Measurements from ENCODE around the gene GALNT2.

GALNT2 gene

GRCh38 chr1:230066466-230067404 lies at the start of gene GALNT2:
Gene GALNT2 (plus strand): TSS chr1:230067238. CDS start chr1:230067281, 43 bp downstream.
- peak; percentile 79 to 87 for DNase-seq (ENCODE audit: low spot score in 2 of 2)
- peak within 1 kb of the TSS; percentile 85 for H3K27ac Mint-ChIP-seq (ENCODE audit: low read depth)
- peaks cover 34% of the 10 kb centered on the region for H3K4me1 Mint-ChIP-seq

GRCh38 chr1:230020451-230020850 lies 46.6 kb upstream of the GALNT2 start:
- Mint-ChIP-seq H3K36me3 (ENCODE audit: insufficient read depth) (no peaks in the 10 kb centered on the region), H3K27ac (ENCODE audit: low read depth) (no peak overlapping the region), H3K4me3 (no peak overlapping the region), H3K4me1 (no peaks in the 10 kb centered on the region), H3K9me3 (no peaks in the 10 kb centered on the region), H3K27me3 (peaks cover 22% of the 10 kb centered on the region)
- ATAC-seq (replicated peaks; ENCODE audit: extremely low read depth, poor library complexity, severe bottlenecking) = no peak
- no peak for DNase-seq (ENCODE audit: low spot score in 2 of 2)

More at GRCh38 chr1:230066466-230067404, at the start of gene GALNT2:
- Mint-ChIP-seq H3K4me3 (peak within 1 kb of the TSS; percentile 83), H3K9me3 (no peaks in the 10 kb centered on the region), H3K36me3 (ENCODE audit: insufficient read depth) (peaks cover 3% of the 10 kb centered on the region), H3K27me3 (peaks cover 10% of the 10 kb centered on the region)
- ATAC-seq (replicated peaks; ENCODE audit: extremely low read depth, poor library complexity, severe bottlenecking) = peak; percentile 90

GRCh38 chr1:230022666-230023380 lies 44.2 kb upstream of the GALNT2 start:
- Mint-ChIP-seq H3K4me3 (no peak overlapping the region), H3K4me1 (no peaks in the 10 kb centered on the region), H3K27ac (ENCODE audit: low read depth) (no peak overlapping the region), H3K36me3 (ENCODE audit: insufficient read depth) (no peaks in the 10 kb centered on the region), H3K27me3 (peaks cover 22% of the 10 kb centered on the region), H3K9me3 (no peaks in the 10 kb centered on the region)
- ATAC-seq (replicated peaks; ENCODE audit: extremely low read depth, poor library complexity, severe bottlenecking) (no peak), DNase-seq (ENCODE audit: low spot score in 2 of 2) (no peak)

GRCh38 chr1:230025686-230026085 lies 41.4 kb upstream of the GALNT2 start:
- ATAC-seq (replicated peaks; ENCODE audit: extremely low read depth, poor library complexity, severe bottlenecking) = no peak
- DNase-seq (ENCODE audit: low spot score in 2 of 2) = no peak
- no peaks in the 10 kb centered on the region for H3K9me3 Mint-ChIP-seq
- H3K4me1 Mint-ChIP-seq = no peaks in the 10 kb centered on the region
- no peaks in the 10 kb centered on the region for H3K36me3 Mint-ChIP-seq (ENCODE audit: insufficient read depth)
- H3K27me3 Mint-ChIP-seq = peaks cover 22% of the 10 kb centered on the region
- H3K4me3 Mint-ChIP-seq = no peak overlapping the region
- no peak overlapping the region for H3K27ac Mint-ChIP-seq (ENCODE audit: low read depth)

GRCh38 chr1:230026139-230026538 lies 40.9 kb upstream of the GALNT2 start:
- Mint-ChIP-seq H3K4me1 (no peaks in the 10 kb centered on the region), H3K4me3 (no peak overlapping the region), H3K9me3 (no peaks in the 10 kb centered on the region), H3K27ac (ENCODE audit: low read depth) (no peak overlapping the region), H3K36me3 (ENCODE audit: insufficient read depth) (no peaks in the 10 kb centered on the region), H3K27me3 (peaks cover 22% of the 10 kb centered on the region)
- DNase-seq (ENCODE audit: low spot score in 2 of 2) (no peak), ATAC-seq (replicated peaks; ENCODE audit: extremely low read depth, poor library complexity, severe bottlenecking) (no peak)

- H3K4me3 Mint-ChIP-seq = no peak overlapping the region
- DNase-seq (ENCODE audit: low spot score in 2 of 2) (no peak), ATAC-seq (replicated peaks; ENCODE audit: extremely low read depth, poor library complexity, severe bottlenecking) (no peak)
- peaks cover 20% of the 10 kb centered on the region for H3K27me3 Mint-ChIP-seq
- H3K9me3 Mint-ChIP-seq = no peaks in the 10 kb centered on the region
- no peak overlapping the region for H3K27ac Mint-ChIP-seq (ENCODE audit: low read depth)
- no peaks in the 10 kb centered on the region for H3K4me1 Mint-ChIP-seq
- no peaks in the 10 kb centered on the region for H3K36me3 Mint-ChIP-seq (ENCODE audit: insufficient read depth)
These were observed 40.5 kb upstream of the GALNT2 start for GRCh38 chr1:230026572-230026971.

- Mint-ChIP-seq H3K27me3 (no peaks in the 10 kb centered on the region), H3K9me3 (no peaks in the 10 kb centered on the region), H3K36me3 (ENCODE audit: insufficient read depth) (no peaks in the 10 kb centered on the region), H3K4me1 (no peaks in the 10 kb centered on the region), H3K4me3 (no peak overlapping the region), H3K27ac (ENCODE audit: low read depth) (no peak overlapping the region)
- DNase-seq (ENCODE audit: low spot score in 2 of 2) (no peak), ATAC-seq (replicated peaks; ENCODE audit: extremely low read depth, poor library complexity, severe bottlenecking) (no peak)
These were observed 38.3 kb upstream of the GALNT2 start for GRCh38 chr1:230028602-230029223.

- Mint-ChIP-seq H3K36me3 (ENCODE audit: insufficient read depth) (no peaks in the 10 kb centered on the region), H3K4me3 (no peak overlapping the region), H3K27ac (ENCODE audit: low read depth) (no peak overlapping the region), H3K27me3 (no peaks in the 10 kb centered on the region), H3K4me1 (no peaks in the 10 kb centered on the region), H3K9me3 (no peaks in the 10 kb centered on the region)
- no peak for DNase-seq (ENCODE audit: low spot score in 2 of 2)
- no peak for ATAC-seq (replicated peaks; ENCODE audit: extremely low read depth, poor library complexity, severe bottlenecking)
These were observed 37.6 kb upstream of the GALNT2 start for GRCh38 chr1:230029244-230029941.

GRCh38 chr1:230030122-230030821 lies 36.8 kb upstream of the GALNT2 start:
- H3K4me1 Mint-ChIP-seq = no peaks in the 10 kb centered on the region
- H3K27ac Mint-ChIP-seq (ENCODE audit: low read depth) = no peak overlapping the region
- ATAC-seq (replicated peaks; ENCODE audit: extremely low read depth, poor library complexity, severe bottlenecking) (no peak), DNase-seq (ENCODE audit: low spot score in 2 of 2) (no peak)
- no peaks in the 10 kb centered on the region for H3K36me3 Mint-ChIP-seq (ENCODE audit: insufficient read depth)
- no peaks in the 10 kb centered on the region for H3K27me3 Mint-ChIP-seq
- no peak overlapping the region for H3K4me3 Mint-ChIP-seq
- no peaks in the 10 kb centered on the region for H3K9me3 Mint-ChIP-seq

GRCh38 chr1:230031131-230031530 lies 35.9 kb upstream of the GALNT2 start:
- no peak for ATAC-seq (replicated peaks; ENCODE audit: extremely low read depth, poor library complexity, severe bottlenecking)
- no peak for DNase-seq (ENCODE audit: low spot score in 2 of 2)

GRCh38 chr1:230032516-230033281 lies 34.3 kb upstream of the GALNT2 start:
- Mint-ChIP-seq H3K36me3 (ENCODE audit: insufficient read depth) (no peaks in the 10 kb centered on the region), H3K27ac (ENCODE audit: low read depth) (no peak overlapping the region), H3K9me3 (peaks cover 5% of the 10 kb centered on the region), H3K4me1 (no peaks in the 10 kb centered on the region), H3K4me3 (no peak overlapping the region), H3K27me3 (no peaks in the 10 kb centered on the region)
- DNase-seq (ENCODE audit: low spot score in 2 of 2) (no peak), ATAC-seq (replicated peaks; ENCODE audit: extremely low read depth, poor library complexity, severe bottlenecking) (no peak)

More at GRCh38 chr1:230031131-230031530, 35.9 kb upstream of the GALNT2 start:
- no peak overlapping the region for H3K4me3 Mint-ChIP-seq
- H3K4me1 Mint-ChIP-seq = no peaks in the 10 kb centered on the region
- H3K27me3 Mint-ChIP-seq = no peaks in the 10 kb centered on the region
- no peak overlapping the region for H3K27ac Mint-ChIP-seq (ENCODE audit: low read depth)
- H3K9me3 Mint-ChIP-seq = peaks cover under 1% of the 10 kb centered on the region
- no peaks in the 10 kb centered on the region for H3K36me3 Mint-ChIP-seq (ENCODE audit: insufficient read depth)

All from central memory CD8-positive, alpha-beta T cell (primary cell).